Measurements from ENCODE around the gene CYP1A1.

The CYP1A1 gene

GRCh38 chr15:74692327-74692726 is 33.0 kb downstream of the CYP1A1 start:
- DNase-seq (ENCODE audit: low read depth): no peak

GRCh38 chr15:74683758-74684157 is 41.6 kb downstream of the CYP1A1 start:
- DNase-seq (ENCODE audit: low read depth): no peak

GRCh38 chr15:74682954-74683353 is 42.4 kb downstream of the CYP1A1 start:
- no peak for DNase-seq (ENCODE audit: low read depth)

- DNase-seq (ENCODE audit: low read depth): no peak
Measured at GRCh38 chr15:74680456-74680855, 44.9 kb downstream of the CYP1A1 start.

- DNase-seq (ENCODE audit: low read depth): no peak
Measured at GRCh38 chr15:74676801-74677200, 48.5 kb downstream of the CYP1A1 start.

GRCh38 chr15:74674161-74674560 is 51.2 kb downstream of the CYP1A1 start:
- DNase-seq (ENCODE audit: low read depth): no peak

- DNase-seq (ENCODE audit: low read depth): no peak
Measured at GRCh38 chr15:74669627-74670026, 55.7 kb downstream of the CYP1A1 start.

Data from activated T-cell treated with anti-CD3 and anti-CD28 coated beads for 48 hours (primary cell).